K562 (cell line): ENCODE data around the gene CD248. TPM values are rescaled to one million over a fixed set of nuclear protein-coding genes. Genes with fewer than 3 reads are reported as not detected.

Experiments
- COPS2 ChIP-seq: fragments of 450-650 bp; conservative IDR thresholded peaks from 2 replicates; pipeline ENCODE4 v1.6.1; 2016; ENCODE audit warnings: mild to moderate bottlenecking, moderate library complexity
- CREBBP ChIP-seq: IDR thresholded peaks from one replicate; pipeline ENCODE4 v1.6.1; 2012; ENCODE audit warnings: low read depth, mild to moderate bottlenecking, control low read depth, inconsistent platforms, low read length
- ELF4 ChIP-seq: fragments of 450-650 bp; formaldehyde crosslinking; IDR thresholded peaks from 2 replicates; pipeline ENCODE4 v1.4.0; 2022; ENCODE audit warnings: missing genetic modification characterization
- ETS2 ChIP-seq: IDR thresholded peaks from 2 replicates; pipeline ENCODE4 v1.6.1; 2016; ENCODE audit warnings: borderline replicate concordance, missing genetic modification characterization, mild to moderate bottlenecking, moderate library complexity, missing compliant biosample characterization; ENCODE audit not compliant: poor library complexity, severe bottlenecking
- HNRNPH1 ChIP-seq: fragments of 200-400 bp; formaldehyde crosslinking; optimal IDR thresholded peaks from 2 replicates; pipeline ENCODE3; 2017; ENCODE audit warnings: low read depth, mild to moderate bottlenecking, low read length, moderate library complexity
- L3MBTL2 ChIP-seq: fragments of 450-650 bp; IDR thresholded peaks from 2 replicates; pipeline ENCODE4 v1.6.1; 2016; ENCODE audit warnings: mild to moderate bottlenecking, moderate library complexity
- NFE2 ChIP-seq: IDR thresholded peaks from 2 replicates; pipeline ENCODE4 v1.6.1; 2014; ENCODE audit warnings: antibody characterized with exemption, low read depth
- NONO ChIP-seq, 2 experiments: fragments of 200-400 bp in 1 of 2; fragments of 450-650 bp in 1 of 2; formaldehyde crosslinking in 1 of 2; IDR thresholded peaks; 2 replicates each; pipeline ENCODE4 v1.6.1; 2017; ENCODE audit warnings: low read depth in 2 of 2, mild to moderate bottlenecking in 2 of 2, moderate library complexity in 2 of 2, low read length in 1 of 2
- NR1H2 ChIP-seq: sonication (generic); formaldehyde crosslinking; IDR thresholded peaks from 2 replicates; pipeline ENCODE4 v1.4.0; 2020; ENCODE audit warnings: mild to moderate bottlenecking, missing genetic modification reagents
- SIX5 ChIP-seq, 2 experiments: IDR thresholded peaks; 2 replicates each; pipeline ENCODE4 v1.6.1; 2011; ENCODE audit warnings: low read length in 2 of 2, borderline replicate concordance in 1 of 2, low read depth in 1 of 2, mild to moderate bottlenecking in 1 of 2, moderate library complexity in 1 of 2; ENCODE audit not compliant: insufficient read depth in 1 of 2
- SREBF1 ChIP-seq: fragments of 150-350 bp; IDR thresholded peaks from 2 replicates; pipeline ENCODE4 v1.6.1; 2014; ENCODE audit warnings: antibody characterized with exemption, low read depth, low read length, borderline replicate concordance
- TOE1 ChIP-seq, 2 experiments: fragments of 450-650 bp in 1 of 2; sonication (generic) in 1 of 2; formaldehyde crosslinking in 1 of 2; IDR thresholded peaks; 2 replicates each; pipeline versions ENCODE4 v1.7.1 to v1.8.0; 2016 to 2022; ENCODE audit warnings: borderline replicate concordance in 2 of 2, mild to moderate bottlenecking in 2 of 2, antibody characterized with exemption in 1 of 2, inconsistent platforms in 1 of 2, low read depth in 1 of 2, missing genetic modification reagents in 1 of 2, moderate library complexity in 1 of 2
- TSC22D4 ChIP-seq: fragments of 450-650 bp; IDR thresholded peaks from 2 replicates; pipeline ENCODE4 v1.6.1; 2016; ENCODE audit warnings: missing genetic modification characterization, missing biosample characterization, control low read depth
- ZNF140 ChIP-seq: fragments of 250-450 bp; sonication (Bioruptor Pico); IDR thresholded peaks from 2 replicates; pipeline ENCODE4 v1.8.0; 2021; ENCODE audit warnings: moderate library complexity, mild to moderate bottlenecking, inconsistent platforms
- ZNF644 ChIP-seq: fragments of 200-800 bp; sonication (Bioruptor generic); IDR thresholded peaks from 2 replicates; pipeline ENCODE4 v1.6.1; 2016; ENCODE audit warnings: low read depth, missing genetic modification characterization, missing compliant biosample characterization
- polyA plus RNA-seq, 8 experiments: library from polyadenylated mRNA; depleted of rRNA in 4 of 8; stranded (reverse) in 5 of 8; unstranded in 3 of 8; fragments of >200 nt; fragmentation: Nextera tagmentation in 2 of 8; fragmentation: Illumina TruSeq in 1 of 8; extraction: Ambion mirVana in 2 of 8; extraction: Trizol in 1 of 8; gene quantifications; 2 replicates each; pipeline versions ENCODE4 v1.2.1 to v1.2.3, GENCODE V29; 2011 to 2014; ENCODE audit warnings: inconsistent platforms in 1 of 8, missing spikeins in 1 of 8
- total RNA-seq, 7 experiments: library from RNA; depleted of rRNA in 6 of 7; stranded (reverse); fragments of >200 nt in 6 of 7; fragmentation: Illumina TruSeq in 2 of 7; extraction: Trizol in 2 of 7; gene quantifications; 2 replicates each; pipeline versions ENCODE4 v1.2.1 to v1.2.3, GENCODE V29; 2011 to 2021; ENCODE audit warnings: low replicate concordance in 1 of 7
- TF ChIP-seq, protein P1 (sequence below): IDR thresholded peaks from 2 replicates; pipeline ENCODE4 v1.6.1; 2012; ENCODE audit warnings: low read depth, low read length, improper control_type of control experiment, borderline replicate concordance
- TF ChIP-seq, protein P2 (sequence below): fragments of 450-650 bp; formaldehyde crosslinking; IDR thresholded peaks from 2 replicates; pipeline ENCODE4 v1.4.0; 2020; ENCODE audit warnings: mild to moderate bottlenecking, mixed read lengths
- TF ChIP-seq, protein P3 (sequence below): sonication (generic); formaldehyde crosslinking; IDR thresholded peaks from 2 replicates; pipeline ENCODE4 v1.8.1; 2023; ENCODE audit warnings: mild to moderate bottlenecking, missing genetic modification reagents
- TF ChIP-seq, protein P4 (sequence below): fragments of 200-400 bp; formaldehyde crosslinking; IDR thresholded peaks from 2 replicates; pipeline ENCODE4 v1.6.1; 2017; ENCODE audit warnings: mild to moderate bottlenecking, low read depth, low read length, moderate library complexity

Gene CD248
- total and polyA plus RNA-seq, 9 of the 15 experiments (the other 6 are each of a cell fraction or from before 2014, with no cell fraction given) = 0.09 TPM; not detected in 8

DNA sequence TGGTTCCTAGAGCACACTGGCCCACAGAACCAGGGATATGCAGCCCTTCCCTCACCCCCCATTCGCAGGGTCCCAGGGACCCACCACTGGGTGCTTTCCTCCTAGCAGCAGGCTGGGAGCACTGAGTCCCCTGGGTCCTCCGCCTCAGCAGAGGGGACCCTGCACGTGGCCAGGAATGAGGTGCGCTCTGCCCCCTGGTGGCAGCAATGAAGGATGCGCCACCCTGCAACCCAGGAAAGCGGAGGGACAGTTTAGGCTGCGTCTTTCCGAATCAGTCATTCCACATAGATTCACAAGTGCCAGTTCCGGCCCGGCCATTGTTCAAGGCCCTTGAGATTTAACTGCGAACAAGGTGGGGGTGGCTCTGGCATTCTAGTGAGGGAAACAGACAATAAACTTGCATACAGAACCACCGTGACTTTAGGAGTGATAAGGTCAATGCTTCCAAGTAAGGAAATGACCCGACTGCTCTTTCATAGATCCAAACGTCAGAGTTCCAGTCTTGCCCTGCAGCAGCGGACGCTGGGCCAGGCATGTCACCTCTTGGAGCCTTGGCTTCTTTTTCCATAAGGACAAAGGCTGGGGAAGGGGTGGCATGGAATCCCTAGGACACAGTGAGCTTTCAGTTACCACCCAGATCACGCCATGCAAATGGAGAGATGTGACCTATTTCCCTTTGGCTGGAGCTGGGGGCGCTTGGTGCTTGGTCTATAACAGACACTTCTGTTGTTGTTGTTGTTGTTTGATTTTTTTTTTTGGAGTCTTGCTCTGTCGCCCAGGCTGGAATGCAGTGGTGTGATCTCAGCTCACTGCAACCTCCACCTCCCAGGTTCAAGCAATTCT is 11.7 kb upstream of the CD248 start (continued):
- TF ChIP-seq, protein P1, sequence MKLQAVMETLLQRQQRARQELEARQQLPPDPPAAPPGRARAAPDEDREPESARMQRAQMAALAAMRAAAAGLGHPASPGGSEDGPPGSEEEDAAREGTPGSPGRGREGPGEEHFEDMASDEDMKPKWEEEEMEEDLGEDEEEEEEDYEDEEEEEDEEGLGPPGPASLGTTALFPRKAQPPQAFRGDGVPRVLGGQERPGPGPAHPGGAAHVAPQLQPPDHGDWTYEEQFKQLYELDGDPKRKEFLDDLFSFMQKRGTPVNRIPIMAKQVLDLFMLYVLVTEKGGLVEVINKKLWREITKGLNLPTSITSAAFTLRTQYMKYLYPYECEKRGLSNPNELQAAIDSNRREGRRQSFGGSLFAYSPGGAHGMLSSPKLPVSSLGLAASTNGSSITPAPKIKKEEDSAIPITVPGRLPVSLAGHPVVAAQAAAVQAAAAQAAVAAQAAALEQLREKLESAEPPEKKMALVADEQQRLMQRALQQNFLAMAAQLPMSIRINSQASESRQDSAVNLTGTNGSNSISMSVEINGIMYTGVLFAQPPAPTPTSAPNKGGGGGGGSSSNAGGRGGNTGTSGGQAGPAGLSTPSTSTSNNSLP = no peak
- TF ChIP-seq SIX5 (IDR thresholded peaks at IDR 0.05; ENCODE audit: borderline replicate concordance in 1 of 2, insufficient read depth in 1 of 2, low read depth in 1 of 2, low read length in 2 of 2) = no peak
- no peak for TF ChIP-seq HNRNPH1
- TF ChIP-seq, protein P2, sequence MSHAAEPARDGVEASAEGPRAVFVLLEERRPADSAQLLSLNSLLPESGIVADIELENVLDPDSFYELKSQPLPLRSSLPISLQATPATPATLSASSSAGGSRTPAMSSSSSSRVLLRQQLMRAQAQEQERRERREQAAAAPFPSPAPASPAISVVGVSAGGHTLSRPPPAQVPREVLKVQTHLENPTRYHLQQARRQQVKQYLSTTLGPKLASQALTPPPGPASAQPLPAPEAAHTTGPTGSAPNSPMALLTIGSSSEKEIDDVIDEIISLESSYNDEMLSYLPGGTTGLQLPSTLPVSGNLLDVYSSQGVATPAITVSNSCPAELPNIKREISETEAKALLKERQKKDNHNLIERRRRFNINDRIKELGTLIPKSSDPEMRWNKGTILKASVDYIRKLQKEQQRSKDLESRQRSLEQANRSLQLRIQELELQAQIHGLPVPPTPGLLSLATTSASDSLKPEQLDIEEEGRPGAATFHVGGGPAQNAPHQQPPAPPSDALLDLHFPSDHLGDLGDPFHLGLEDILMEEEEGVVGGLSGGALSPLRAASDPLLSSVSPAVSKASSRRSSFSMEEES (CRISPR knock-in tag) = no peak
- peak in 1 of 2 experiments; percentile 63; a peak in 1 of 4 replicates for TF ChIP-seq NONO (IDR thresholded peaks at IDR 0.05; ENCODE audit: low read depth in 2 of 2, low read length in 1 of 2)
- TF ChIP-seq NFE2 = no peak
- 0 out of 2 replicates have a peak, but pooled peaks have one; percentile 62 for TF ChIP-seq NR1H2 (CRISPR knock-in tag)
- no peak for TF ChIP-seq CREBBP
- TF ChIP-seq ETS2 = no peak
- TF ChIP-seq, protein P3, sequence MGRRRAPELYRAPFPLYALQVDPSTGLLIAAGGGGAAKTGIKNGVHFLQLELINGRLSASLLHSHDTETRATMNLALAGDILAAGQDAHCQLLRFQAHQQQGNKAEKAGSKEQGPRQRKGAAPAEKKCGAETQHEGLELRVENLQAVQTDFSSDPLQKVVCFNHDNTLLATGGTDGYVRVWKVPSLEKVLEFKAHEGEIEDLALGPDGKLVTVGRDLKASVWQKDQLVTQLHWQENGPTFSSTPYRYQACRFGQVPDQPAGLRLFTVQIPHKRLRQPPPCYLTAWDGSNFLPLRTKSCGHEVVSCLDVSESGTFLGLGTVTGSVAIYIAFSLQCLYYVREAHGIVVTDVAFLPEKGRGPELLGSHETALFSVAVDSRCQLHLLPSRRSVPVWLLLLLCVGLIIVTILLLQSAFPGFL = no peak
- no peak for TF ChIP-seq ZNF140
- no peak for TF ChIP-seq ZNF644 (tag)
- TF ChIP-seq SREBF1 = no peak
- TF ChIP-seq, protein P4, sequence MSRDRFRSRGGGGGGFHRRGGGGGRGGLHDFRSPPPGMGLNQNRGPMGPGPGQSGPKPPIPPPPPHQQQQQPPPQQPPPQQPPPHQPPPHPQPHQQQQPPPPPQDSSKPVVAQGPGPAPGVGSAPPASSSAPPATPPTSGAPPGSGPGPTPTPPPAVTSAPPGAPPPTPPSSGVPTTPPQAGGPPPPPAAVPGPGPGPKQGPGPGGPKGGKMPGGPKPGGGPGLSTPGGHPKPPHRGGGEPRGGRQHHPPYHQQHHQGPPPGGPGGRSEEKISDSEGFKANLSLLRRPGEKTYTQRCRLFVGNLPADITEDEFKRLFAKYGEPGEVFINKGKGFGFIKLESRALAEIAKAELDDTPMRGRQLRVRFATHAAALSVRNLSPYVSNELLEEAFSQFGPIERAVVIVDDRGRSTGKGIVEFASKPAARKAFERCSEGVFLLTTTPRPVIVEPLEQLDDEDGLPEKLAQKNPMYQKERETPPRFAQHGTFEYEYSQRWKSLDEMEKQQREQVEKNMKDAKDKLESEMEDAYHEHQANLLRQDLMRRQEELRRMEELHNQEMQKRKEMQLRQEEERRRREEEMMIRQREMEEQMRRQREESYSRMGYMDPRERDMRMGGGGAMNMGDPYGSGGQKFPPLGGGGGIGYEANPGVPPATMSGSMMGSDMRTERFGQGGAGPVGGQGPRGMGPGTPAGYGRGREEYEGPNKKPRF = no peak
- no peak for TF ChIP-seq ELF4 (CRISPR knock-in tag)
- TF ChIP-seq TSC22D4 = no peak
- TF ChIP-seq L3MBTL2 = peak; percentile 97
- TF ChIP-seq COPS2 = no peak
- peak; percentile 52; the same call in 1 of the 2 replicates for TF ChIP-seq TOE1 (IDR thresholded peaks at IDR 0.05; ENCODE audit: borderline replicate concordance)
- peak; percentile 91; the same call in 1 of the 2 replicates for TF ChIP-seq TOE1 (CRISPR knock-in tag; IDR thresholded peaks at IDR 0.05; ENCODE audit: borderline replicate concordance, low read depth)
